K562 (cell line): ENCODE data around the gene ZCCHC3. TPM values are rescaled to one million over a fixed set of nuclear protein-coding genes. Genes with fewer than 3 reads are reported as not detected.
A peak's percentile ranks its signal among the peaks of the same experiment; 100 is the strongest.

ENCODE experiments used
- AFF4 ChIP-seq: sonication (generic); formaldehyde crosslinking; IDR thresholded peaks from 2 replicates; pipeline ENCODE4 v1.8.0; 2023; ENCODE audit warnings: mild to moderate bottlenecking, missing genetic modification reagents
- CHD4 ChIP-seq: fragments of 200-600 bp; sonication (generic); IDR thresholded peaks from 3 replicates; pipeline ENCODE4 v1.6.1; 2012; ENCODE audit warnings: low read depth, mild to moderate bottlenecking, mixed read lengths, low read length, inconsistent platforms; ENCODE audit not compliant: insufficient read depth, insufficient replicate concordance, poor library complexity, severe bottlenecking
- E2F1 ChIP-seq: sonication (generic); formaldehyde crosslinking; IDR thresholded peaks from 2 replicates; pipeline ENCODE4 v1.8.1; 2023; ENCODE audit warnings: mild to moderate bottlenecking, missing genetic modification reagents, moderate library complexity
- ETS1 ChIP-seq: conservative IDR thresholded peaks from 2 replicates; pipeline ENCODE4 v1.6.1; 2011; ENCODE audit warnings: low read depth, mild to moderate bottlenecking, low read length; ENCODE audit not compliant: control insufficient read depth
- FOXA3 ChIP-seq, 2 experiments: fragments of 450-650 bp in 1 of 2; sonication (generic) in 1 of 2; formaldehyde crosslinking; IDR thresholded peaks in 1 of 2; conservative IDR thresholded peaks in 1 of 2; 2 replicates each; pipeline versions ENCODE4 v1.4.0 to v1.8.0; 2020 to 2022; ENCODE audit warnings: mild to moderate bottlenecking in 2 of 2, missing genetic modification reagents in 1 of 2
- HDAC2 ChIP-seq: fragments of 450-650 bp; IDR thresholded peaks from 2 replicates; pipeline ENCODE4 v1.6.1; 2016; ENCODE audit warnings: mild to moderate bottlenecking
- KDM1A ChIP-seq, 2 experiments: fragments of 450-650 bp; IDR thresholded peaks; 2 replicates each; pipeline ENCODE4 v1.6.1; 2016; ENCODE audit warnings: mild to moderate bottlenecking in 2 of 2
- RBM25 ChIP-seq: fragments of 200-400 bp; formaldehyde crosslinking; IDR thresholded peaks from 2 replicates; pipeline ENCODE4 v1.6.1; 2018; ENCODE audit warnings: low read length, low read depth, moderate library complexity; ENCODE audit not compliant: severe bottlenecking
- RERE ChIP-seq: sonication (generic); formaldehyde crosslinking; IDR thresholded peaks from 2 replicates; pipeline ENCODE4 v1.8.0; 2023; ENCODE audit warnings: missing genetic modification reagents, mild to moderate bottlenecking, borderline replicate concordance
- YBX1 ChIP-seq: fragments of 450-650 bp; IDR thresholded peaks from 2 replicates; pipeline ENCODE4 v1.7.1; 2016; ENCODE audit warnings: mild to moderate bottlenecking
- polyA plus RNA-seq, 8 experiments: library from polyadenylated mRNA; depleted of rRNA in 4 of 8; stranded (reverse) in 5 of 8; unstranded in 3 of 8; fragments of >200 nt; fragmentation: Nextera tagmentation in 2 of 8; fragmentation: Illumina TruSeq in 1 of 8; extraction: Ambion mirVana in 2 of 8; extraction: Trizol in 1 of 8; gene quantifications; 2 replicates each; pipeline versions ENCODE4 v1.2.1 to v1.2.3, GENCODE V29; 2011 to 2014; ENCODE audit warnings: inconsistent platforms in 1 of 8, missing spikeins in 1 of 8
- total RNA-seq, 7 experiments: library from RNA; depleted of rRNA in 6 of 7; stranded (reverse); fragments of >200 nt in 6 of 7; fragmentation: Illumina TruSeq in 2 of 7; extraction: Trizol in 2 of 7; gene quantifications; 2 replicates each; pipeline versions ENCODE4 v1.2.1 to v1.2.3, GENCODE V29; 2011 to 2021; ENCODE audit warnings: low replicate concordance in 1 of 7

The ZCCHC3 gene
- total and polyA plus RNA-seq, 9 of the 15 experiments (the other 6 are each of a cell fraction or from before 2014, with no cell fraction given), result 2.8 to 23.3 (median 16.5) TPM

GRCh38 chr20:289693-290083 is 7.7 kb upstream of the ZCCHC3 start (continued):
- no peak for TF ChIP-seq RERE (CRISPR knock-in tag)
- peak in 1 of 2 experiments; percentile 52; a peak in 1 of 4 replicates for TF ChIP-seq FOXA3 (CRISPR knock-in tag; conservative IDR thresholded peaks at IDR 0.05 in 1 of 2, IDR thresholded peaks at IDR 0.05 in 1 of 2)
- TF ChIP-seq YBX1, result no peak
- no peak for TF ChIP-seq ETS1
- peak; percentile 58 for TF ChIP-seq CHD4
- TF ChIP-seq E2F1 (CRISPR knock-in tag), result no peak
- peak; percentile 55 to 82; a peak in 3 of 4 replicates for TF ChIP-seq KDM1A (IDR thresholded peaks at IDR 0.05)
- peak; percentile 90 for TF ChIP-seq RBM25
- TF ChIP-seq HDAC2, result peak; percentile 41; the same call in 1 of the 2 replicates
- TF ChIP-seq AFF4 (CRISPR knock-in tag), result no peak
